Measurements from ENCODE around the gene SENP8. TPM values are rescaled to one million over a fixed set of nuclear protein-coding genes. Genes with fewer than 3 reads are reported as not detected.

Gene SENP8
- total RNA-seq, 1 experiment from 2014 or later: 3.8 TPM

- no peaks in the 10 kb centered on the region for H3K4me1 Mint-ChIP-seq (ENCODE audit: insufficient read depth, unreplicated experiment)
- H3K36me3 Mint-ChIP-seq (ENCODE audit: insufficient read depth, unreplicated experiment): no peaks in the 10 kb centered on the region
Measured at GRCh38 chr15:72133211-72133610, 15.0 kb downstream of the SENP8 start.

GRCh38 chr15:72135719-72136118 lies 17.5 kb downstream of the SENP8 start:
- Mint-ChIP-seq H3K27ac (ENCODE audit: low read depth, unreplicated experiment) (no peak overlapping the region), H3K9me3 (ENCODE audit: unreplicated experiment) (no peaks in the 10 kb centered on the region), H3K36me3 (ENCODE audit: insufficient read depth, unreplicated experiment) (no peaks in the 10 kb centered on the region), H3K27me3 (ENCODE audit: insufficient read depth, unreplicated experiment) (no peaks in the 10 kb centered on the region), H3K4me1 (ENCODE audit: insufficient read depth, unreplicated experiment) (no peaks in the 10 kb centered on the region), H3K4me3 (ENCODE audit: unreplicated experiment) (no peak overlapping the region)
- no TSS peak for BruUV-seq (replicated peaks)
- POLR2A ChIA-PET: interaction anchor here (0.6 to 1.2 kb wide), 4 partner anchors 13 to 461 kb away, joined by 3 read pairs; no protein-coding TSS in a partner anchor
- CTCF ChIA-PET: interaction anchor here (0.6 kb wide), 1 partner anchor 650 kb away, joined by 5 read pairs; no protein-coding TSS in a partner anchor
- TF ChIP-seq, protein P1, sequence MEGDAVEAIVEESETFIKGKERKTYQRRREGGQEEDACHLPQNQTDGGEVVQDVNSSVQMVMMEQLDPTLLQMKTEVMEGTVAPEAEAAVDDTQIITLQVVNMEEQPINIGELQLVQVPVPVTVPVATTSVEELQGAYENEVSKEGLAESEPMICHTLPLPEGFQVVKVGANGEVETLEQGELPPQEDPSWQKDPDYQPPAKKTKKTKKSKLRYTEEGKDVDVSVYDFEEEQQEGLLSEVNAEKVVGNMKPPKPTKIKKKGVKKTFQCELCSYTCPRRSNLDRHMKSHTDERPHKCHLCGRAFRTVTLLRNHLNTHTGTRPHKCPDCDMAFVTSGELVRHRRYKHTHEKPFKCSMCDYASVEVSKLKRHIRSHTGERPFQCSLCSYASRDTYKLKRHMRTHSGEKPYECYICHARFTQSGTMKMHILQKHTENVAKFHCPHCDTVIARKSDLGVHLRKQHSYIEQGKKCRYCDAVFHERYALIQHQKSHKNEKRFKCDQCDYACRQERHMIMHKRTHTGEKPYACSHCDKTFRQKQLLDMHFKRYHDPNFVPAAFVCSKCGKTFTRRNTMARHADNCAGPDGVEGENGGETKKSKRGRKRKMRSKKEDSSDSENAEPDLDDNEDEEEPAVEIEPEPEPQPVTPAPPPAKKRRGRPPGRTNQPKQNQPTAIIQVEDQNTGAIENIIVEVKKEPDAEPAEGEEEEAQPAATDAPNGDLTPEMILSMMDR (IDR thresholded peaks at IDR 0.05; ENCODE audit: unreplicated experiment): no peak
- no peak for DNase-seq (ENCODE audit: unreplicated experiment)
- intact Hi-C loops (cut with micrococcal nuclease): no loop called here

More at GRCh38 chr15:72133211-72133610, 15.0 kb downstream of the SENP8 start:
- intact Hi-C loops (cut with micrococcal nuclease): no loop called here
- Mint-ChIP-seq H3K27me3 (ENCODE audit: insufficient read depth, unreplicated experiment) (no peaks in the 10 kb centered on the region), H3K9me3 (ENCODE audit: unreplicated experiment) (no peaks in the 10 kb centered on the region), H3K27ac (ENCODE audit: low read depth, unreplicated experiment) (no peak overlapping the region), H3K4me3 (ENCODE audit: unreplicated experiment) (no peak overlapping the region)
- DNase-seq (ENCODE audit: unreplicated experiment): no peak
- no TSS peak for BruUV-seq (replicated peaks)
- POLR2A ChIA-PET: interaction anchor here (0.5 kb wide), 1 partner anchor 10 kb away, joined by 4 read pairs; no protein-coding TSS in a partner anchor
- CTCF ChIA-PET: no interaction called here
- TF ChIP-seq, protein P1 (IDR thresholded peaks at IDR 0.05; ENCODE audit: unreplicated experiment): no peak

GRCh38 chr15:72136170-72137051 lies 18.2 kb downstream of the SENP8 start:
- Mint-ChIP-seq H3K4me1 (ENCODE audit: insufficient read depth, unreplicated experiment) (no peaks in the 10 kb centered on the region), H3K9me3 (ENCODE audit: unreplicated experiment) (no peaks in the 10 kb centered on the region), H3K27ac (ENCODE audit: low read depth, unreplicated experiment) (no peak overlapping the region), H3K4me3 (ENCODE audit: unreplicated experiment) (no peak overlapping the region), H3K36me3 (ENCODE audit: insufficient read depth, unreplicated experiment) (no peaks in the 10 kb centered on the region), H3K27me3 (ENCODE audit: insufficient read depth, unreplicated experiment) (no peaks in the 10 kb centered on the region)
- POLR2A ChIA-PET: interaction anchor here (0.6 to 1.2 kb wide), 3 partner anchors 12 to 384 kb away, joined by 3 to 4 read pairs (median 3); no protein-coding TSS in a partner anchor
- BruUV-seq (replicated peaks): no TSS peak
- intact Hi-C loops (cut with micrococcal nuclease): no loop called here
- CTCF ChIA-PET: interaction anchor here (0.7 kb wide), 1 partner anchor 29 kb away, joined by 3 read pairs; no protein-coding TSS in a partner anchor
- DNase-seq (ENCODE audit: unreplicated experiment): peak; percentile 5
- TF ChIP-seq, protein P1 (IDR thresholded peaks at IDR 0.05; ENCODE audit: unreplicated experiment): no peak

DNA sequence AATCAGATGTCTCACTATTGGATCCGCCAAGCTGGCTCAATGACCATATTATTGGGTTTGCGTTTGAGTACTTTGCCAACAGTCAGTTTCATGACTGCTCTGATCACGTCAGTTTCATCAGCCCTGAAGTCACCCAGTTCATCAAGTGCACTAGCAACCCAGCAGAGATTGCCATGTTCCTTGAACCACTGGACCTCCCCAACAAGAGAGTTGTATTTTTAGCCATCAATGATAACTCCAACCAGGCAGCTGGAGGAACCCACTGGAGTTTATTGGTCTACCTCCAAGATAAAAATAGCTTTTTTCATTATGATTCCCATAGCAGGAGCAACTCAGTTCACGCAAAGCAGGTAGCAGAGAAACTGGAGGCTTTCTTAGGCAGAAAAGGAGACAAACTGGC lies 21.5 kb downstream of the SENP8 start:
- Mint-ChIP-seq H3K4me3 (ENCODE audit: unreplicated experiment) (no peak overlapping the region), H3K4me1 (ENCODE audit: insufficient read depth, unreplicated experiment) (no peaks in the 10 kb centered on the region), H3K27ac (ENCODE audit: low read depth, unreplicated experiment) (no peak overlapping the region), H3K27me3 (ENCODE audit: insufficient read depth, unreplicated experiment) (no peaks in the 10 kb centered on the region), H3K9me3 (ENCODE audit: unreplicated experiment) (no peaks in the 10 kb centered on the region), H3K36me3 (ENCODE audit: insufficient read depth, unreplicated experiment) (peaks cover 6% of the 10 kb centered on the region)
- ChIA-PET CTCF (interaction anchor here (0.9 to 1.2 kb wide), 3 partner anchors 16 to 17 kb away, joined by 3 to 6 read pairs (median 5); no protein-coding TSS in a partner anchor), POLR2A (interaction anchor here (0.6 kb wide), 1 partner anchor 61 kb away, joined by 3 read pairs; no protein-coding TSS in a partner anchor)
- TF ChIP-seq, protein P1 (IDR thresholded peaks at IDR 0.05; ENCODE audit: unreplicated experiment): no peak
- BruUV-seq (replicated peaks): no TSS peak
- DNase-seq (ENCODE audit: unreplicated experiment): no peak
- intact Hi-C loops (cut with micrococcal nuclease): no loop called here
